Chondrocyte (in vitro differentiated cells): Measurements from ENCODE around the gene APRT. TPM values are rescaled to one million over a fixed set of nuclear protein-coding genes. Genes with fewer than 3 reads are reported as not detected.

ENCODE experiments used
- DNase-seq: peaks from one replicate; pipeline ENCODE4 v3.0.0; 2021; ENCODE audit warnings: mixed read lengths, low spot score
- H3K27ac Mint-ChIP-seq: one replicate; pipeline ENCODE4 v1.8.0; 2021; ENCODE audit warnings: mild to moderate bottlenecking, moderate library complexity, mixed read lengths; ENCODE audit not compliant: unreplicated experiment
- H3K27me3 Mint-ChIP-seq: 2 replicates; pipeline ENCODE4 v1.8.0; 2021; ENCODE audit warnings: low read depth, mixed read lengths
- H3K36me3 Mint-ChIP-seq: 2 replicates; pipeline ENCODE4 v1.8.0; 2021; ENCODE audit warnings: low read depth, mixed read lengths
- H3K4me1 Mint-ChIP-seq: 2 replicates; pipeline ENCODE4 v1.8.0; 2021; ENCODE audit warnings: low read depth, mild to moderate bottlenecking, mixed read lengths
- H3K4me3 Mint-ChIP-seq: one replicate; pipeline ENCODE4 v1.8.0; 2021; ENCODE audit warnings: mild to moderate bottlenecking, moderate library complexity, mixed read lengths; ENCODE audit not compliant: unreplicated experiment
- H3K9me3 Mint-ChIP-seq: 2 replicates; pipeline ENCODE4 v1.8.0; 2021; ENCODE audit warnings: low read depth, mixed read lengths
- CTCF ChIP-seq: fragments of 200-600 bp; sonication (generic); IDR thresholded peaks from 2 replicates; pipeline ENCODE4 v1.5.0; 2021; ENCODE audit warnings: antibody characterized with exemption, mild to moderate bottlenecking, moderate library complexity
- total RNA-seq: library from RNA; stranded (reverse); gene quantifications from 3 replicates; pipeline ENCODE4 v1.2.1, GENCODE V29; 2021

The APRT gene
- total RNA-seq, 1 donor from 2014 or later = 68.8 TPM

GRCh38 chr16:88842308-88842756 is 30.6 kb upstream of the APRT start:
- Mint-ChIP-seq H3K9me3 (no peaks in the 10 kb centered on the region), H3K27ac (no peak overlapping the region), H3K4me1 (no peaks in the 10 kb centered on the region), H3K27me3 (no peaks in the 10 kb centered on the region), H3K4me3 (no peak overlapping the region), H3K36me3 (peaks cover 9% of the 10 kb centered on the region)
- DNase-seq = no peak
- no peak for TF ChIP-seq CTCF

- no peaks in the 10 kb centered on the region for H3K4me1 Mint-ChIP-seq
- DNase-seq = no peak
- H3K27me3 Mint-ChIP-seq = no peaks in the 10 kb centered on the region
- TF ChIP-seq CTCF = no peak
- H3K9me3 Mint-ChIP-seq = no peaks in the 10 kb centered on the region
- H3K36me3 Mint-ChIP-seq = peaks cover 9% of the 10 kb centered on the region
- no peak overlapping the region for H3K27ac Mint-ChIP-seq
- H3K4me3 Mint-ChIP-seq = no peak overlapping the region
Measured at GRCh38 chr16:88841521-88842307, 30.0 kb upstream of the APRT start.

- no peak overlapping the region for H3K4me3 Mint-ChIP-seq
- no peaks in the 10 kb centered on the region for H3K4me1 Mint-ChIP-seq
- no peaks in the 10 kb centered on the region for H3K9me3 Mint-ChIP-seq
- peaks cover 9% of the 10 kb centered on the region for H3K36me3 Mint-ChIP-seq
- no peak for TF ChIP-seq CTCF
- DNase-seq = no peak
- H3K27ac Mint-ChIP-seq = no peak overlapping the region
- H3K27me3 Mint-ChIP-seq = no peaks in the 10 kb centered on the region
Measured at GRCh38 chr16:88840600-88841215, 29.0 kb upstream of the APRT start.

DNA sequence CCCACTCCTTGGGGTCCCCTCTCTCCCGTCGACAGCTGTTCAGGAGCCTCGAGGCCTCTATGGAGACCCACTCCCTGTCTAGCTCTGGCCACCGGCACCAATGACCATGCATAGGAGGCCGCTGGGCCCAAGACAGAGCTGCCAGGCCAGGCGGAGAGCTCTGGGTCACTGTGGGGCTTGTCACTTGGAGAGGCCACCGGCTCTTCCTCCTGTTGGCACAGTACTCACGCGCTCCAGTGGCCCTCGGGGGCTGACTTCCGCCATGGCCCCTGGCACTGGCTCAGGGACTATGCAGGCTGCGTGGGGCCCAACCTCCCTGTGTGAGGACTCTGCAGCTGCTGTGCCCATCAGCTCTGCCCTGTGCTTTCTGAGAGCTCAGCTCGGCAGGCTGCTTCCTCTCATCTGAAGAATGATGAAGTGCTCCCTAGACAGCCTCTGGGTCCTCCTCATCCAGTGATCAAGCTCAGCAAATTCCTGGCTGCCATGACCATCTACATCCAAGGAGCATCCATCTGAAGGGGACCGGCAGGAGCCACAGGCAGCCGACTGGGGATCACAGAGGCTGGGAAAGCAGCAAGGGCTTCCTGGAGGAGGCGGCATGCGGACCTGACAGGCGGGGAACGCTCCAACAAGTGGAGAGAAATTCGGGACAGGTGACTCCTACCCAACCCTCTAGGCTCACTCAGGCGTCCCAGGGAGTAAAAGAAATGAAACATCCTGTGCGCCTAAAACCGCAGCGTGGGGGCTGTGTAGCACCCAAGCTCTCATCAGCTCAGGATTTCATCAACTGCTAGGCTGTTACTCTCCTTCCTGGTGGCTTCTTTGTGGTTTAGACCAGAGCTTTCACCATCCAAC is 28.2 kb upstream of the APRT start:
- Mint-ChIP-seq H3K9me3 (no peaks in the 10 kb centered on the region), H3K27ac (no peak overlapping the region), H3K36me3 (peaks cover 12% of the 10 kb centered on the region), H3K4me1 (no peaks in the 10 kb centered on the region), H3K27me3 (no peaks in the 10 kb centered on the region), H3K4me3 (no peak overlapping the region)
- no peak for DNase-seq
- no peak for TF ChIP-seq CTCF

- H3K36me3 Mint-ChIP-seq = peaks cover 13% of the 10 kb centered on the region
Measured at GRCh38 chr16:88839026-88839529, 27.4 kb upstream of the APRT start.

More at GRCh38 chr16:88839026-88839529, 27.4 kb upstream of the APRT start:
- DNase-seq = no peak
- no peak overlapping the region for H3K27ac Mint-ChIP-seq
- peak; percentile 27 for TF ChIP-seq CTCF
- no peaks in the 10 kb centered on the region for H3K27me3 Mint-ChIP-seq
- no peaks in the 10 kb centered on the region for H3K4me1 Mint-ChIP-seq
- no peaks in the 10 kb centered on the region for H3K9me3 Mint-ChIP-seq
- H3K4me3 Mint-ChIP-seq = no peak overlapping the region
